GM12878 (cell line): Measurements from ENCODE around the gene ADAMTS2. TPM values are rescaled to one million over a fixed set of nuclear protein-coding genes. Genes with fewer than 3 reads are reported as not detected.

Experiments
- ATAC-seq: fragments of 200-7000 bp; cut with Tn5 transposase; 3 replicates; pipeline ENCODE4 v1.9.1; 2020; ENCODE audit warnings: mild to moderate bottlenecking, moderate library complexity
- BruUV-seq: library from RNA; stranded (reverse); fragments of 400-500 nt; replicated peaks from 2 replicates; lab custom pipeline; 2021; lab: Mats Ljungman, UMichigan
- CTCF ChIA-PET: fragments of 300-600 bp; sonication (Branson Sonifier 250); formaldehyde crosslinking; extraction: SDS; loops from one replicate; lab custom pipeline; 2021; ENCODE audit warnings: inconsistent platforms; lab: Yijun Ruan, JAX
- POLR2A ChIA-PET: fragments of 350-600 bp; formaldehyde crosslinking; extraction: SDS; loops from one replicate; lab custom pipeline; 2021; ENCODE audit warnings: inconsistent platforms; lab: Charles Lee
- RAD21 ChIA-PET: fragments of 300-600 bp; sonication (Branson Sonifier 250); formaldehyde crosslinking; loops from one replicate; lab custom pipeline; 2023; ENCODE audit warnings: antibody characterized with exemption; ENCODE audit not compliant: unreplicated experiment; lab: Charles Lee
- SMC1A ChIA-PET: fragments of 300-600 bp; sonication (Branson Sonifier 250); formaldehyde crosslinking; loops from one replicate; lab custom pipeline; 2023; ENCODE audit not compliant: unreplicated experiment, uncharacterized antibody; lab: Charles Lee
- DNase-seq: peaks from one replicate; pipeline ENCODE4 v3.0.0-alpha.2; 2011; ENCODE audit warnings: low read depth, low spot score
- FAIRE-seq: peaks from 3 replicates; lab custom pipeline; 2011; peaks lifted over from hg19 to GRCh38; lab: Jason Lieb, UNC
- H2AFZ ChIP-seq: 2 replicates; pipeline ENCODE4 v1.6.0; 2011; ENCODE audit warnings: low read depth, low read length, control low read depth; ENCODE audit not compliant: control insufficient read depth
- H3K27ac ChIP-seq: 2 replicates; pipeline ENCODE4 v1.5.1; 2011; ENCODE audit warnings: control low read depth; ENCODE audit not compliant: control insufficient read depth, insufficient read depth
- H3K27me3 ChIP-seq, 2 experiments: replicated peaks in 1 of 2; 2 replicates each; pipeline versions ENCODE4 v1.6.0 to v1.6.1; 2011; ENCODE audit warnings: low read length in 1 of 2; ENCODE audit not compliant: control insufficient read depth in 2 of 2, insufficient read depth in 2 of 2
- H3K36me3 ChIP-seq, 2 experiments: 2 replicates each; pipeline ENCODE4 v1.5.1; 2011; ENCODE audit warnings: low read length in 1 of 2; ENCODE audit not compliant: control insufficient read depth in 2 of 2, insufficient read depth in 2 of 2
- H3K4me1 ChIP-seq: 2 replicates; pipeline ENCODE4 v1.6.1; 2011; ENCODE audit warnings: mild to moderate bottlenecking, low read length, moderate library complexity, mixed read lengths; ENCODE audit not compliant: control insufficient read depth, insufficient read depth
- H3K4me2 ChIP-seq: 2 replicates; pipeline ENCODE4 v1.6.0; 2011; ENCODE audit warnings: control low read depth; ENCODE audit not compliant: control insufficient read depth, insufficient read depth
- H3K4me3 ChIP-seq: fragments of 200-600 bp; sonication (generic); 2 replicates; pipeline ENCODE4 v1.5.1; 2016
- H3K79me2 ChIP-seq: 2 replicates; pipeline ENCODE4 v1.6.0; 2011; ENCODE audit warnings: low read length; ENCODE audit not compliant: control insufficient read depth, insufficient read depth
- H3K9ac ChIP-seq: 2 replicates; pipeline ENCODE4 v1.8.0; 2011; ENCODE audit warnings: low read length, control low read depth, mixed read lengths; ENCODE audit not compliant: control insufficient read depth, insufficient read depth
- H3K9me3 ChIP-seq: replicated peaks from 3 replicates; pipeline ENCODE4 v1.5.1; 2011; ENCODE audit warnings: mild to moderate bottlenecking, low read length; ENCODE audit not compliant: control insufficient read depth, insufficient read depth
- H4K20me1 ChIP-seq: 2 replicates; pipeline ENCODE4 v1.6.0; 2011; ENCODE audit not compliant: control insufficient read depth, insufficient read depth
- CHD2 ChIP-seq: IDR thresholded peaks from 2 replicates; pipeline ENCODE4 v1.6.1; 2011; ENCODE audit warnings: low read depth, low read length, improper control_type of control experiment, borderline replicate concordance
- ESRRA ChIP-seq: IDR thresholded peaks from 2 replicates; pipeline ENCODE4 v1.6.1; 2012; ENCODE audit warnings: mild to moderate bottlenecking, low read length, improper control_type of control experiment
- EZH2 ChIP-seq: IDR thresholded peaks from 2 replicates; pipeline ENCODE4 v1.6.1; 2012; ENCODE audit warnings: low read depth, mild to moderate bottlenecking, control low read depth, inconsistent platforms, low read length, borderline replicate concordance; ENCODE audit not compliant: control insufficient read depth
- GABPA ChIP-seq: IDR thresholded peaks from 2 replicates; pipeline ENCODE4 v1.6.1; 2014; ENCODE audit warnings: antibody characterized with exemption, low read depth, mild to moderate bottlenecking, inconsistent platforms
- IRF4 ChIP-seq: IDR thresholded peaks from 2 replicates; pipeline ENCODE4 v1.6.1; 2011; ENCODE audit warnings: low read depth, low read length
- KAT2A ChIP-seq: conservative IDR thresholded peaks from 2 replicates; pipeline ENCODE4 v1.6.1; 2011; ENCODE audit warnings: low read depth, low read length; ENCODE audit not compliant: control insufficient read depth
- NBN ChIP-seq: fragments of 450-650 bp; IDR thresholded peaks from 2 replicates; pipeline ENCODE4 v1.6.1; 2016
- NFIC ChIP-seq: IDR thresholded peaks from 2 replicates; pipeline ENCODE4 v1.6.1; 2012; ENCODE audit warnings: low read depth, mild to moderate bottlenecking, inconsistent platforms, low read length, moderate library complexity
- SUPT20H ChIP-seq: IDR thresholded peaks from 2 replicates; pipeline ENCODE4 v1.6.1; 2011; ENCODE audit warnings: low read depth, mild to moderate bottlenecking, low read length, moderate library complexity, borderline replicate concordance; ENCODE audit not compliant: control insufficient read depth
- SUZ12 ChIP-seq: fragments of 200-600 bp; sonication (generic); IDR thresholded peaks from one replicate; pipeline ENCODE4 v1.6.1; 2018; ENCODE audit warnings: antibody characterized with exemption, mild to moderate bottlenecking; ENCODE audit not compliant: unreplicated experiment
- ZNF274 ChIP-seq: IDR thresholded peaks from one replicate; pipeline ENCODE4 v1.8.0; 2011; ENCODE audit not compliant: insufficient read length, insufficient read depth
- WGBS: methylation state at CpG from one replicate; pipeline ENCODE4 v1.1.6; 2016; ENCODE audit warnings: low lambda C conversion rate; ENCODE audit not compliant: insufficient replicate concordance, insufficient coverage; ENCODE audit errors: missing lambda C conversion rate; 5-methylcytosine and 5-hydroxymethylcytosine counted together
- in situ Hi-C: fragments of 300-500 bp; cut with MboI; formaldehyde crosslinking; loops from 9 replicates; pipeline ENCODE4 v1.14.3; 2018; ENCODE audit warnings: mixed read lengths
- intact Hi-C: fragments of 100-400 bp; cut with micrococcal nuclease; formaldehyde crosslinking; loops from one replicate; pipeline ENCODE4 v1.14.2; 2022; ENCODE audit not compliant: unreplicated experiment
- polyA plus RNA-seq, 11 experiments: library from polyadenylated mRNA; depleted of rRNA in 4 of 11; unstranded in 6 of 11; stranded (reverse) in 5 of 11; fragments of >200 nt; fragmentation: Nextera tagmentation in 4 of 11; fragmentation: Illumina TruSeq in 1 of 11; extraction: Ambion mirVana in 4 of 11; extraction: Trizol in 1 of 11; gene quantifications; 1 replicate in 1 of 11; 2 replicates in 10 of 11; pipeline versions ENCODE4 v1.2.1 to v1.2.3, GENCODE V29; 2011 to 2016; ENCODE audit warnings: inconsistent platforms in 2 of 11, missing spikeins in 2 of 11, low read depth in 1 of 11
- total RNA-seq, 4 experiments: library from RNA; depleted of rRNA in 3 of 4; stranded (reverse); fragments of >200 nt in 3 of 4; fragmentation: Illumina TruSeq in 1 of 4; extraction: Trizol in 1 of 4; gene quantifications; 2 replicates each; pipeline versions ENCODE4 v1.2.1 to v1.2.3, GENCODE V29; 2013 to 2021
- TF ChIP-seq, protein P1 (sequence below), 3 experiments: IDR thresholded peaks in 2 of 3; conservative IDR thresholded peaks in 1 of 3; 2 replicates each; pipeline ENCODE4 v1.5.1; 2011; ENCODE audit warnings: low read depth in 3 of 3, low read length in 3 of 3, mild to moderate bottlenecking in 3 of 3, control low read depth in 2 of 3, moderate library complexity in 2 of 3, inconsistent platforms in 1 of 3, mixed read lengths in 1 of 3; ENCODE audit not compliant: control insufficient read depth in 2 of 3, insufficient read depth in 1 of 3; ENCODE audit errors: extremely low read depth in 1 of 3
- TF ChIP-seq, protein P2 (sequence below): fragments of 450-650 bp; IDR thresholded peaks from 2 replicates; pipeline ENCODE4 v1.6.1; 2017; ENCODE audit warnings: mild to moderate bottlenecking
- TF ChIP-seq, protein P3 (sequence below): fragments of 450-650 bp; IDR thresholded peaks from 2 replicates; pipeline ENCODE4 v1.6.1; 2016; ENCODE audit warnings: mild to moderate bottlenecking
- TF ChIP-seq, protein P4 (sequence below): IDR thresholded peaks from 2 replicates; pipeline ENCODE4 v1.6.1; 2012; ENCODE audit warnings: low read depth, low read length, improper control_type of control experiment

Gene ADAMTS2
- total and polyA plus RNA-seq, 10 of the 15 experiments (the other 5 are each of a cell fraction or from before 2014, with no cell fraction given): 0.03 to 0.05 TPM; not detected in 8

DNA sequence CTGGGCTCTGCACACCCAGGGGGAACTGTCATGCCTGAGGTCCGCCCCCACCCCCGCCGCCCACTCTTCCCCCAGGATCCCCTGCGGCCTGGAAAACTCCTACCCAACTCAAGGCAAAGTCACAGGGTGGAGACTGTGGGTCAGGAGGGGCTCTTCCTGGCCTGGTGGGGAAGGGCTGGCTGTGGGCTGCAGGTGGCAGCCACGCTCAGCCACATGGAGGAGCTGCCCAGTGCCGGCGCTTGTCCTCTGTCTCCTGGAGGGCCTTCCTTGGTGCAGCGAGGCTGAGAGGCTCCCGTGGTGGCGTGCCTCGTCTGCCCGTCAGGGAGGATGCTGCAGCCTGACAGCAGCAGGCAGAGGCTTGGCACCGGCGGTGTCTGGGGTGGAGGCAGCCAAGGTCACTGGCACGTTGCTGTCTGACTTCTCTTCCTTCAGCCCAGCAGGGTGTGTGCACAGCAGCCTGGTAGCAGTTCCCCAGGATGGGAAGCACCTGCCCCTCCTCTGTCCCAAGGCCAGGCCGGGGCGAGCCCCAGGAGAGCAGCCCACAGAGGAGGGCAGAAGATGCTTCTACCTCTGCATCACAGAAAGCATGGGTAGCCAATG, 78.1 kb downstream of the ADAMTS2 start:
- ATAC-seq: no peak
- H4K20me1 ChIP-seq: no peaks in the 10 kb centered on the region
- no peak for FAIRE-seq
- no peaks in the 10 kb centered on the region for H3K79me2 ChIP-seq
- no peaks in the 10 kb centered on the region; the same call in 2 of the 3 replicates for H3K9me3 ChIP-seq
- no peak overlapping the region for H3K9ac ChIP-seq
- H3K4me3 ChIP-seq: no peak overlapping the region
- H3K4me1 ChIP-seq: no peaks in the 10 kb centered on the region
- no peaks in the 10 kb centered on the region for H3K27me3 ChIP-seq
- CTCF ChIA-PET: no interaction called here
- BruUV-seq: no TSS peak
- RAD21 ChIA-PET: no interaction called here
- WGBS: 27% methylated on average over 11 of the region's 17 CpGs
- POLR2A ChIA-PET: no interaction called here
- no peak overlapping the region for H2AFZ ChIP-seq
- intact Hi-C loops (no loop called here), in situ Hi-C loops (no loop called here)
- no peak for DNase-seq
- SMC1A ChIA-PET: no interaction called here
- no peak overlapping the region for H3K4me2 ChIP-seq
- TF ChIP-seq KAT2A: no peak
- TF ChIP-seq NFIC: no peak
- no peak for TF ChIP-seq EZH2
- no peak for TF ChIP-seq ESRRA
- TF ChIP-seq, protein P1, sequence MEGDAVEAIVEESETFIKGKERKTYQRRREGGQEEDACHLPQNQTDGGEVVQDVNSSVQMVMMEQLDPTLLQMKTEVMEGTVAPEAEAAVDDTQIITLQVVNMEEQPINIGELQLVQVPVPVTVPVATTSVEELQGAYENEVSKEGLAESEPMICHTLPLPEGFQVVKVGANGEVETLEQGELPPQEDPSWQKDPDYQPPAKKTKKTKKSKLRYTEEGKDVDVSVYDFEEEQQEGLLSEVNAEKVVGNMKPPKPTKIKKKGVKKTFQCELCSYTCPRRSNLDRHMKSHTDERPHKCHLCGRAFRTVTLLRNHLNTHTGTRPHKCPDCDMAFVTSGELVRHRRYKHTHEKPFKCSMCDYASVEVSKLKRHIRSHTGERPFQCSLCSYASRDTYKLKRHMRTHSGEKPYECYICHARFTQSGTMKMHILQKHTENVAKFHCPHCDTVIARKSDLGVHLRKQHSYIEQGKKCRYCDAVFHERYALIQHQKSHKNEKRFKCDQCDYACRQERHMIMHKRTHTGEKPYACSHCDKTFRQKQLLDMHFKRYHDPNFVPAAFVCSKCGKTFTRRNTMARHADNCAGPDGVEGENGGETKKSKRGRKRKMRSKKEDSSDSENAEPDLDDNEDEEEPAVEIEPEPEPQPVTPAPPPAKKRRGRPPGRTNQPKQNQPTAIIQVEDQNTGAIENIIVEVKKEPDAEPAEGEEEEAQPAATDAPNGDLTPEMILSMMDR (IDR thresholded peaks at IDR 0.05 in 2 of 3, conservative IDR thresholded peaks at IDR 0.05 in 1 of 3; ENCODE audit: control insufficient read depth in 2 of 3, extremely low read depth in 1 of 3, insufficient read depth in 1 of 3, low read depth in 3 of 3, low read length in 3 of 3): no peak
- TF ChIP-seq IRF4: no peak
- TF ChIP-seq, protein P2, sequence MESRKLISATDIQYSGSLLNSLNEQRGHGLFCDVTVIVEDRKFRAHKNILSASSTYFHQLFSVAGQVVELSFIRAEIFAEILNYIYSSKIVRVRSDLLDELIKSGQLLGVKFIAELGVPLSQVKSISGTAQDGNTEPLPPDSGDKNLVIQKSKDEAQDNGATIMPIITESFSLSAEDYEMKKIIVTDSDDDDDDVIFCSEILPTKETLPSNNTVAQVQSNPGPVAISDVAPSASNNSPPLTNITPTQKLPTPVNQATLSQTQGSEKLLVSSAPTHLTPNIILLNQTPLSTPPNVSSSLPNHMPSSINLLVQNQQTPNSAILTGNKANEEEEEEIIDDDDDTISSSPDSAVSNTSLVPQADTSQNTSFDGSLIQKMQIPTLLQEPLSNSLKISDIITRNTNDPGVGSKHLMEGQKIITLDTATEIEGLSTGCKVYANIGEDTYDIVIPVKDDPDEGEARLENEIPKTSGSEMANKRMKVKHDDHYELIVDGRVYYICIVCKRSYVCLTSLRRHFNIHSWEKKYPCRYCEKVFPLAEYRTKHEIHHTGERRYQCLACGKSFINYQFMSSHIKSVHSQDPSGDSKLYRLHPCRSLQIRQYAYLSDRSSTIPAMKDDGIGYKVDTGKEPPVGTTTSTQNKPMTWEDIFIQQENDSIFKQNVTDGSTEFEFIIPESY: no peak
- no peak for TF ChIP-seq NBN
- TF ChIP-seq, protein P3, sequence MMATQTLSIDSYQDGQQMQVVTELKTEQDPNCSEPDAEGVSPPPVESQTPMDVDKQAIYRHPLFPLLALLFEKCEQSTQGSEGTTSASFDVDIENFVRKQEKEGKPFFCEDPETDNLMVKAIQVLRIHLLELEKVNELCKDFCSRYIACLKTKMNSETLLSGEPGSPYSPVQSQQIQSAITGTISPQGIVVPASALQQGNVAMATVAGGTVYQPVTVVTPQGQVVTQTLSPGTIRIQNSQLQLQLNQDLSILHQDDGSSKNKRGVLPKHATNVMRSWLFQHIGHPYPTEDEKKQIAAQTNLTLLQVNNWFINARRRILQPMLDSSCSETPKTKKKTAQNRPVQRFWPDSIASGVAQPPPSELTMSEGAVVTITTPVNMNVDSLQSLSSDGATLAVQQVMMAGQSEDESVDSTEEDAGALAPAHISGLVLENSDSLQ: no peak
- no peak for TF ChIP-seq CHD2
- no peak for TF ChIP-seq SUZ12
- TF ChIP-seq GABPA: no peak
- TF ChIP-seq SUPT20H: no peak
- TF ChIP-seq, protein P4, sequence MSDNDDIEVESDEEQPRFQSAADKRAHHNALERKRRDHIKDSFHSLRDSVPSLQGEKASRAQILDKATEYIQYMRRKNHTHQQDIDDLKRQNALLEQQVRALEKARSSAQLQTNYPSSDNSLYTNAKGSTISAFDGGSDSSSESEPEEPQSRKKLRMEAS: no peak
- no peak for TF ChIP-seq ZNF274
- TF ChIP-seq, all 136 proteins: peak for 0
- Histone ChIP-seq H3K27ac (no peak overlapping the region), H3K36me3 (no peaks in the 10 kb centered on the region)
